Erythroblast (primary cell): ENCODE measurements around the gene SMIM33.

Experiments used
- GATA1 ChIP-seq: IDR thresholded peaks from 2 replicates; pipeline ENCODE4 v1.6.1; 2011; ENCODE audit warnings: low read depth, mild to moderate bottlenecking, control low read depth, low read length, moderate library complexity
- POLR2A ChIP-seq: IDR thresholded peaks from 2 replicates; pipeline ENCODE4 v1.6.1; 2011; ENCODE audit warnings: mild to moderate bottlenecking, low read length

GRCh38 chr5:139438707-139439012, 32.1 kb upstream of the SMIM33 start:
- TF ChIP-seq POLR2A (no peak), GATA1 (no peak)
